ENCODE data around the gene KY. TPM values are rescaled to one million over a fixed set of nuclear protein-coding genes. Genes with fewer than 3 reads are reported as not detected.

KY gene
- total and polyA plus RNA-seq, 2 of the 13 experiments (the other 11 are each of a cell fraction or from before 2014, with no cell fraction given): not detected

GRCh38 chr3:134647902-134648760 is 2.7 kb downstream of the KY start:
- POLR2A ChIA-PET: no interaction called here
- no peak overlapping the region for H3K4me3 ChIP-seq (replicated peaks in 1 of 3; ENCODE audit: insufficient read depth in 1 of 3, low read depth in 2 of 3, low read length in 3 of 3)
- H3K79me2 ChIP-seq (ENCODE audit: insufficient read depth, low read length): no peaks in the 10 kb centered on the region
- TF ChIP-seq CBX1 (IDR thresholded peaks at IDR 0.05; ENCODE audit: low read depth): no peak
- TF ChIP-seq PBX2 (CRISPR knock-in tag; IDR thresholded peaks at IDR 0.05): no peak
- no peak overlapping the region for H3K9ac ChIP-seq (ENCODE audit: insufficient read depth, low read depth, low read length)
- intact Hi-C loops (cut with micrococcal nuclease; ENCODE audit: unreplicated experiment): no loop called here
- DNase-seq (ENCODE audit: low spot score) (no peak), FAIRE-seq (no peak), ATAC-seq (no peak)
- no TSS peak for BruUV-seq (replicated peaks)
- H3K27ac ChIP-seq (ENCODE audit: extremely low read length, insufficient read depth, low read length): no peak overlapping the region
- H3K27me3 ChIP-seq (ENCODE audit: control insufficient read depth in 1 of 2, insufficient read depth in 2 of 2, low read length in 2 of 2): peaks cover 0 to 35% of the 10 kb centered on the region in 2 experiments; a peak in 4 of 5 replicates
- no peaks in the 10 kb centered on the region for H4K20me1 ChIP-seq (ENCODE audit: insufficient read depth, low read length)
- in situ Hi-C loops (cut with HindIII; ENCODE audit: extremely low pct_ligation_motif_present, low pct_unique_long_range_greater_than_20kb): no loop called here
- CTCF ChIA-PET (ENCODE audit: low intra/inter-chr PET ratio, low total read pairs): no interaction called here
- no peaks in the 10 kb centered on the region for H3K9me3 ChIP-seq (ENCODE audit: low read length)
- H2AFZ ChIP-seq (ENCODE audit: low read length): no peak overlapping the region
- H3K36me3 ChIP-seq (replicated peaks in 1 of 2; ENCODE audit: control insufficient read depth in 1 of 2, insufficient read depth in 2 of 2, low read length in 2 of 2): no peaks in the 10 kb centered on the region
- H3K4me2 ChIP-seq (ENCODE audit: low read depth, low read length): no peak overlapping the region
- no peaks in the 10 kb centered on the region for H3K4me1 ChIP-seq (ENCODE audit: insufficient read depth, low read length)
- WGBS (ENCODE audit: low lambda C conversion rate): 13% methylated on average over 7 of the region's 15 CpGs

- ChIA-PET CTCF (ENCODE audit: low intra/inter-chr PET ratio, low total read pairs) (no interaction called here), POLR2A (no interaction called here)
- Histone ChIP-seq H2AFZ (ENCODE audit: low read length) (no peak overlapping the region), H3K27ac (ENCODE audit: extremely low read length, insufficient read depth, low read length) (no peak overlapping the region), H3K4me3 (replicated peaks in 1 of 3; ENCODE audit: insufficient read depth in 1 of 3, low read depth in 2 of 3, low read length in 3 of 3) (no peak overlapping the region), H4K20me1 (ENCODE audit: insufficient read depth, low read length) (no peaks in the 10 kb centered on the region), H3K27me3 (ENCODE audit: control insufficient read depth in 1 of 2, insufficient read depth in 2 of 2, low read length in 2 of 2) (peaks cover 0 to 20% of the 10 kb centered on the region in 2 experiments; a peak in 3 of 5 replicates), H3K79me2 (ENCODE audit: insufficient read depth, low read length) (no peaks in the 10 kb centered on the region), H3K36me3 (replicated peaks in 1 of 2; ENCODE audit: control insufficient read depth in 1 of 2, insufficient read depth in 2 of 2, low read length in 2 of 2) (no peaks in the 10 kb centered on the region), H3K9me3 (ENCODE audit: low read length) (no peaks in the 10 kb centered on the region), H3K4me1 (ENCODE audit: insufficient read depth, low read length) (no peaks in the 10 kb centered on the region), H3K9ac (ENCODE audit: insufficient read depth, low read depth, low read length) (no peak overlapping the region), H3K4me2 (ENCODE audit: low read depth, low read length) (no peak overlapping the region)
- DNase-seq (ENCODE audit: low spot score): no peak
- intact Hi-C loops (cut with micrococcal nuclease; ENCODE audit: unreplicated experiment) (no loop called here), in situ Hi-C loops (cut with HindIII; ENCODE audit: extremely low pct_ligation_motif_present, low pct_unique_long_range_greater_than_20kb) (no loop called here)
- WGBS (ENCODE audit: low lambda C conversion rate): 0% methylated on average over 1 of the region's 1 CpG
- ATAC-seq: no peak
- BruUV-seq (replicated peaks): no TSS peak
- no peak for FAIRE-seq
- TF ChIP-seq SNAPC2 (CRISPR knock-in tag; IDR thresholded peaks at IDR 0.05) (no peak), CBFB (CRISPR knock-in tag; IDR thresholded peaks at IDR 0.05) (no peak), FOXA3 (CRISPR knock-in tag; IDR thresholded peaks at IDR 0.05) (no peak), ZNF746 (CRISPR knock-in tag; IDR thresholded peaks at IDR 0.05) (no peak), ZNF256 (CRISPR knock-in tag; conservative IDR thresholded peaks at IDR 0.05) (no peak), ZNF607 (CRISPR knock-in tag; IDR thresholded peaks at IDR 0.05; ENCODE audit: borderline replicate concordance) (no peak), ZBTB43 (CRISPR knock-in tag; conservative IDR thresholded peaks at IDR 0.05) (no peak), POLR2A (IDR thresholded peaks at IDR 0.05; ENCODE audit: insufficient read depth in 1 of 2, low read depth in 2 of 2, low read length in 2 of 2) (no peak)
Observed at GRCh38 chr3:134646086-134646485, 4.7 kb downstream of the KY start.
